ENCODE results near the gene MBLAC1.

The MBLAC1 gene

DNA sequence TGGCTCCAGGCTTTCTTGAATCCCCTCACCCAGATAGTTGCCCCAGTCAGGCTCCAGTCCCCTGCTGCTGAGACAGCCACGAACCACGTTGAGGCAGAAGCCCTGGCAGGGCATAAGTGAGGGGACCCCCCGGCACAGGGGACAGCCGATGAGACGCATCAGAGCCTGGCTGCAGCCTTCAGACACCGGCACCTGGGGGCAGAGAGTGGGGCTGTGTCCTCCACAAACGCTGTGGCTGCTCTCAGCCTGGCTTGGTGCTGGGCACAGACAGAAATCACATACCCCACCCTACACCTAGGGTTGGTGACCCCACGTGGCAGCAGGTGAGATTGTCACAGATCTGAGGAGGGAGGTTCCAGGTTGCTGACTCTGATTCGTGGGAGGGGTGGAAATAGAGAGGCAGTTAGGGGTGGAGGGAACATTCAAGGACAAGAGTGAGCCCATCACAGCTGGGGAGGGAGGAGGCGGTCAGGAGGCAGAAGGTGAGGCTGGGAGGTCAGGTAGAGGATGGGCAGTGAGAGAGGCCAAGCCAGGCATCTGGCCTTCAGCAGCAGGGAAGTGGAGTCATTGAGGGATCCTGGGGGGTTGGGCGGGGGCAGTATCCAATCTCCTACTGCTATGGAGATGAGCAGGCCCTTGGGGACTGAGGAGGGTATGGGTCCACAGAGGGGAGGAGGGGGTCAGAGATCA, 47.2 kb downstream of the MBLAC1 start:
- no peak for DNase-seq

DNA sequence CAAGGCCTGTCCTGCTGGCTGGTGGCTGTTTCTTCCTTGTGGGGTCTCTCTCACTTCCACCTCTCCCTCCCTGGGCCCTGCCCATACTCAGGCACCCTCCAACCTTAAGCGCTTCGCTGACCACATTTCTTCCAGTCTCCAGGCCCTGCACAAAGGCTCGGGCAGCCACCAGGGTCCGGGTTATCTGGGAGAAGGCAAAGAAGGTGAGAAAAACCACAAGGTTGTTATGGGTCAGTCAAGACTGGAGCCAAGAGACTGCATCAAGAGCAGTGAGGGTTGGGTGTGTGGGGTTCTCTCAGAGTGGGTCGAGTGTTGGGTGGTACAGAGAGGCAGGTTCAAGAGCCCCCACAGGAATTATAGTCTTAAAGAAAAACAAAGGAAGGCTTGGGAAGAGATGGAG, 47.8 kb downstream of the MBLAC1 start:
- no peak for DNase-seq

DNA sequence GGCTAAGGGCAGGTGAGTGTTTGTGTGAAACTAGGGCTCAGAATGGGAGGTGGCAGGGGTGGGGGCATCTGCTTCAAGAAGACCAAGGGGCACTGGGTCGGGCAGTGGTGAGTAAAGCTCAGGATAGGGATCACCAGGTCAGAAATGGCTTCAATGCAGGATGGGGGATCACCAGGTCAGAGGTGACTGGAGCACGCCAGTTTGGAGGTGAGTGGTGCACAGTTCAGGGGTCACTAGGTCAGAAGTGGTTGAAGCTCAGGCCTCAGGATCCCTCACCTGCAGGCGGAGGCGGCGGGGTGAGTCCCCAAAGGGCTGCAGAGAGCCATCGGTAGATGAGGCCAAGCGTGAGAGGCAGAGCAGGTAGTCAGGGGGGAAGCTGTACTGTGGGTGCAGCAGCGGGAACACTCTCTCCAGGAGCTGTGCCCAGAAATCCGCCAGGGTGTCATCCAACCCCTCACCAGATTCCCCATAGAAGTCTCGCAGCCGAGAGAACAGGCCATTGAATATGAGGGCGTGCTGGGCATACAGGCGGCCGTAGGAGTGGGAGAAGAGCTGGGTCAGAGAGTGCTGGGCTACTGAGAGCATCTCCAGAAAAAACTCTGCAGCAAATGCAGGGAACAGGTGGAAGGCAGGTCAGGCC, 48.6 kb downstream of the MBLAC1 start:
- no peak for DNase-seq

DNA sequence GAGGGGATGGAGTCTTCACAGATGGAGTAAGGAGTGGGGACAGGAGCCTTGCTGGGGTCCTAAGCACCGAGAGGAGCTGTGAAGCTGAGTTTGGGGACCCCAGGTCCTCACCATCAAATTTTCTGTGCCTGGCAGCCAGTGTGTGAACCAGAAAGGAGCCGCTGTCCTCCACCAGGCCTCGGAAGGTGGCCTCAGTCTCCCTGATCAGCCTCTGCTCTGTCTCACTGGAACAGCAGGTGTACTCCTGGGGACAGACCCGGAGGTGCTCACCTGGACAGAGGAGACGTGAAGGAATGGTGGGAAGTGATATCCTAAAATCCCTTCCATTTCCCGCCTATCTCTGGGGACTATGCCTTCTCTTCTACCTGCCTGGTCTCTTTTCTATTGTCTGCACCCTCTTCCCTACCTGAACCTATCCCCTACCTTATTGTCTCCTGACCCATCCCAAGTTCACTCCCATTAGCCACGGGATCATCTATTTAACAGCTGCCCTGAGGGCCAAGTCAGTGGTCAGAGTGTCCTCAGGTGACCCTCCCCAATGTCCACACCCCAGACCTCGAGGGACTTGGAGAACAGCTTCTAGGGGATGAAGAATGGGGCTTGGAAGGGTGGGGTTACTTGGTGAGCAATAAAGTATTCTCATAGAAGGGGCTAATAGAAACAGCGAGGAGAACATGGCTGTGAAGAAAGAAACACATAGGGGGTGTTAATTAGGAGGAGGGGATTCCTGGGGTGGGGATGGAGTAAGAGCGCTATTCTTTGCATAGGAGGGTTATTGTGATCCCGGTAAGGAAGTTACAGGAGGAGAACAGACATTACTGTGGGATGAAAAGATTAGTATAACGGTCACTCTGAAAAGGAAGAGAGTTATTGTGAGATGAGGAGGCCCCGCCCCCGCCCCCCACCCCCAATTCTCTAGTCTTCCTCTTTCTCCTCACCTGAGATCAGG, 49.6 kb downstream of the MBLAC1 start:
- DNase-seq, result no peak

DNA sequence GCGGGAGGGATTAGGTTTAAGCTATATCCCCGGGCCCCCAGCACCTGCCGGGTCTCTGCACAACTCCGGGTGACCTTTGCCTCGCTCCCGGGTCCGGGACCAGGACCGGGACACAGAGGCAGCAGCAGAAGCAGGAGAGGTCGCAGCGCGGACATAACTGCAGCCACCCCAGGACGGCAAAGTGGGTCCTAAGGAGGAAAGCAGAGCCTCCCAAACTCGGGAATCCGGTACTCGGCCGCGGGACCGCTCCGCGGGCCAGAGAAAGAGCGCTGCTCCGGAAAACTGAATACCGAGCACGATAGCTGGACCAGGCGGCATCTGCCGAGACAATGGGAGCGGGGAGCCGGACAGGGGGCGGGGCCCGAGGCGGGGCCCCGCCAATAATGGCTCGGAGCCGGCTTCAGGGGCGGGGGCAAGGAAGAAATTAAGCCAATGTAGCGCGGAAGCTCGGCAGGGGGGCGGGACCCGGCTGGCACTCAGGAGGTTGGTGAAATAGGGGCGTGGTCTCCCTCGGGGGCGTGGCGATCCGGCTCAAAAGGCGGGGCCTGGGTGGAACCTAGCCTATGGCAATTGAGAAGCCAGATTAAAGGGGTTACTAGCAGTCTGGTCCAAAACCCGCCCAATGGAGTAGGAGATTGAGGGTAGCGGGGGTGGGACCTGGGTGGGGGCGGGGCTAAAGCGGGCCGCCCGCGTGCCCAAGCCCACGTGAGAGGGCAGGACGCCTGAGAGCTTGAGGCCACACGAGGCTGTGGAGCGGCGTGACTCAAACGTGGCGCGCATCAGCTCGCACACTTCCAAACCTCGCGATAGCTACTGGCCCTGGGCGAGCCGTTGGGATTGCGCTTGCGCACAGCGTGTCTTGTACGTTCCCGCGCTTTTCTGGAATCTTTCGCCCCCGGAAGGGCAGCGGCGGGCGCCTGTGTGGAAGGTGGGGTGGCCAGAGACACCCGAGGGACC, 50.6 kb downstream of the MBLAC1 start, which contains the start of the genes GPC2 and STAG3:
Gene GPC2, minus strand, starts transcription at position 337 of the 957 bp plus-strand sequence. Its CDS starts 182 bp downstream, at position 155.
Gene STAG3, plus strand, starts transcription at position 874 of the 957 bp plus-strand sequence. CDS start 2,639 bp downstream, outside the sequence.
- peak; percentile 99 for DNase-seq
